Gastroesophageal sphincter (tissue), 4 donors: ENCODE results near the gene CARS1. TPM values are rescaled to one million over a fixed set of nuclear protein-coding genes. Genes with fewer than 3 reads are reported as not detected.

Experiments
- ATAC-seq: fragments of 150-250 bp; one replicate; pipeline ENCODE4 v1.9.1; 2016; ENCODE audit warnings: mild to moderate bottlenecking, moderate library complexity
- H3K27ac ChIP-seq, 4 donors: fragments of 200-600 bp; sonication (generic) in 3 of 4; 1 replicate in 3 of 4; 2 replicates in 1 of 4; pipeline ENCODE4 v1.5.1; 2016 to 2019
- H3K27me3 ChIP-seq: fragments of 200-600 bp; sonication (generic); one replicate; pipeline ENCODE4 v1.5.1; 2019
- H3K36me3 ChIP-seq, 2 donors: fragments of 200-600 bp; sonication (generic); one replicate each; pipeline ENCODE4 v1.5.1; 2019; ENCODE audit warnings: control low read depth in 1 of 2
- H3K4me1 ChIP-seq, 3 donors: fragments of 200-600 bp; sonication (generic); 1 replicate in 2 of 3; 2 replicates in 1 of 3; pipeline ENCODE4 v1.5.1; 2016 to 2019; ENCODE audit warnings: control low read depth in 2 of 3
- H3K4me3 ChIP-seq, 2 donors: fragments of 200-600 bp; sonication (generic); one replicate each; pipeline ENCODE4 v1.5.1; 2019; ENCODE audit warnings: mild to moderate bottlenecking in 1 of 2, moderate library complexity in 1 of 2
- H3K9me3 ChIP-seq, 3 donors: fragments of 200-600 bp; sonication (generic); one replicate each; pipeline ENCODE4 v1.5.1; 2017 to 2019; ENCODE audit warnings: control low read depth in 2 of 3
- CTCF ChIP-seq, 4 experiments: fragments of 200-600 bp in 2 of 4; fragments of 450-650 bp in 2 of 4; sonication (generic) in 1 of 4; IDR thresholded peaks; one replicate each; pipeline ENCODE4 v1.5.1; 2017 to 2019; ENCODE audit warnings: antibody characterized with exemption in 4 of 4, mild to moderate bottlenecking in 2 of 4, moderate library complexity in 2 of 4
- EP300 ChIP-seq: sonication (generic); formaldehyde crosslinking; IDR thresholded peaks from one replicate; pipeline ENCODE4 v1.6.1; 2017; ENCODE audit warnings: antibody characterized with exemption, mild to moderate bottlenecking
- POLR2A ChIP-seq, 2 donors: fragments of 450-650 bp; IDR thresholded peaks; one replicate each; pipeline ENCODE4 v1.6.1; 2017; ENCODE audit warnings: antibody characterized with exemption in 2 of 2, mild to moderate bottlenecking in 2 of 2, moderate library complexity in 1 of 2
- POLR2AphosphoS5 ChIP-seq: sonication (generic); formaldehyde crosslinking; IDR thresholded peaks from one replicate; pipeline ENCODE4 v1.6.1; 2017; ENCODE audit warnings: antibody characterized with exemption
- WGBS, 2 donors: methylation state at CpG; one replicate each; pipeline ENCODE4 v1.1.5; 2018; ENCODE audit warnings: low coverage in 1 of 2; 5-methylcytosine and 5-hydroxymethylcytosine counted together
- total RNA-seq, 4 donors: library from RNA; depleted of rRNA; stranded (reverse); fragments of >200 nt; gene quantifications; one replicate each; pipeline ENCODE4 v1.1.0, GENCODE V29; 2016

The CARS1 gene
- total RNA-seq, 4 donors from 2014 or later = 29.1 to 41.5 (median 31.2) TPM

GRCh38 chr11:3086114-3086513 lies 28.9 kb upstream of the CARS1 start:
- ATAC-seq = no peak
- no peaks in the 10 kb centered on the region for H3K9me3 ChIP-seq
- peaks cover 13% of the 10 kb centered on the region for H3K27me3 ChIP-seq
- H3K36me3 ChIP-seq = peaks cover 0 to 41% of the 10 kb centered on the region in 2 donors
- H3K4me1 ChIP-seq = no peaks in the 10 kb centered on the region
- no CpG with 5 or more reads among the region's 8 CpGs for WGBS, 2 donors
- H3K27ac ChIP-seq = no peak overlapping the region
- TF ChIP-seq EP300 (no peak), POLR2AphosphoS5 (no peak), CTCF (IDR thresholded peaks at IDR 0.05) (no peak), POLR2A (IDR thresholded peaks at IDR 0.05) (no peak)
- H3K4me3 ChIP-seq = no peak overlapping the region

GRCh38 chr11:3085052-3085451 lies 27.8 kb upstream of the CARS1 start:
- Histone ChIP-seq H3K4me3 (no peak overlapping the region), H3K4me1 (no peaks in the 10 kb centered on the region), H3K9me3 (no peaks in the 10 kb centered on the region), H3K27ac (no peak overlapping the region), H3K36me3 (peaks cover 0 to 30% of the 10 kb centered on the region in 2 donors), H3K27me3 (peaks cover 19% of the 10 kb centered on the region)
- no peak for ATAC-seq
- TF ChIP-seq EP300 (no peak), CTCF (IDR thresholded peaks at IDR 0.05) (no peak), POLR2AphosphoS5 (no peak), POLR2A (IDR thresholded peaks at IDR 0.05) (no peak)
- 43 to 52% methylated on average over 4 to 5 of the region's 5 CpGs for WGBS, 2 donors

- no peak overlapping the region for H3K27ac ChIP-seq
- no peaks in the 10 kb centered on the region for H3K4me1 ChIP-seq
- ATAC-seq = no peak
- H3K4me3 ChIP-seq = no peak overlapping the region
- peaks cover 29% of the 10 kb centered on the region for H3K27me3 ChIP-seq
- WGBS, 2 donors = 64 to 70% methylated on average over 6 to 7 of the region's 8 CpGs
- TF ChIP-seq POLR2A (IDR thresholded peaks at IDR 0.05) (no peak), CTCF (IDR thresholded peaks at IDR 0.05) (no peak), POLR2AphosphoS5 (no peak), EP300 (no peak)
- no peaks in the 10 kb centered on the region for H3K9me3 ChIP-seq
- peaks cover 0 to 13% of the 10 kb centered on the region in 2 donors for H3K36me3 ChIP-seq
Observed at GRCh38 chr11:3083321-3083720, 26.1 kb upstream of the CARS1 start.

GRCh38 chr11:3081386-3081751 lies 24.1 kb upstream of the CARS1 start:
- WGBS, 2 donors = 67 to 82% methylated on average over 2 to 4 of the region's 6 CpGs
- Histone ChIP-seq H3K9me3 (no peaks in the 10 kb centered on the region), H3K4me3 (no peak overlapping the region), H3K36me3 (no peaks in the 10 kb centered on the region), H3K27me3 (peaks cover 42% of the 10 kb centered on the region), H3K4me1 (no peaks in the 10 kb centered on the region), H3K27ac (no peak overlapping the region)
- ATAC-seq = no peak
- TF ChIP-seq POLR2AphosphoS5 = no peak
- TF ChIP-seq CTCF (IDR thresholded peaks at IDR 0.05) = no peak
- TF ChIP-seq EP300 = no peak
- no peak for TF ChIP-seq POLR2A (IDR thresholded peaks at IDR 0.05)

GRCh38 chr11:3080733-3081385 lies 23.6 kb upstream of the CARS1 start:
- Histone ChIP-seq H3K9me3 (no peaks in the 10 kb centered on the region), H3K4me1 (no peaks in the 10 kb centered on the region), H3K36me3 (no peaks in the 10 kb centered on the region), H3K27me3 (peaks cover 42% of the 10 kb centered on the region), H3K27ac (no peak overlapping the region), H3K4me3 (no peak overlapping the region)
- ATAC-seq = no peak
- WGBS, 2 donors = 78 to 89% methylated on average over 12 to 13 of the region's 13 CpGs
- TF ChIP-seq POLR2AphosphoS5 = no peak
- no peak for TF ChIP-seq POLR2A (IDR thresholded peaks at IDR 0.05)
- TF ChIP-seq EP300 = no peak
- TF ChIP-seq CTCF (IDR thresholded peaks at IDR 0.05) = no peak
